ENCODE measurements around the gene DEPDC1B.
"Not testable (repeated sequence)": the region's sequence is repeated elsewhere in the genome, so short reads cannot be mapped to it uniquely, and the experiment has no call there.

DEPDC1B gene

DNA sequence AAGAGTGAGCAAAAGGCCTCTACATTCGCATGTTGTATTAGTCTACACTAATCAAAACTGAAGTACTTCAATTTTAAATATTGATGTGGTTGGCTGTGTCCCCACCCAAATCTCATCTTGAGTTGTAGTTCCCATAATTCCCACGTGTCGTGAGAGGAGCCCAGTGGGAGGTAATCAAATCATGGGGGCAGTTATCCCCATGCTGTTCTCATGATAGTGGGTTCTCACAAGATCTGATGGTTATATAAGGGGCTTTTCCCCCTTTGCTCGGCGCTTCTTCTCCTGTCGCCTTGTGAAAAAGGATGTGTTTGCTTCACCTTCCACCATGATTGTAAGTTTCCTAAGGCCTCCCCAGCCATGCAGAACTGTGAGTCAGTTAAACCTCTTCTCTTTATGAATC is 112.7 kb downstream of the DEPDC1B start:
- not testable (repeated sequence) for H3K4me3 ChIP-seq (ENCODE audit: low read depth, low read length)

DNA sequence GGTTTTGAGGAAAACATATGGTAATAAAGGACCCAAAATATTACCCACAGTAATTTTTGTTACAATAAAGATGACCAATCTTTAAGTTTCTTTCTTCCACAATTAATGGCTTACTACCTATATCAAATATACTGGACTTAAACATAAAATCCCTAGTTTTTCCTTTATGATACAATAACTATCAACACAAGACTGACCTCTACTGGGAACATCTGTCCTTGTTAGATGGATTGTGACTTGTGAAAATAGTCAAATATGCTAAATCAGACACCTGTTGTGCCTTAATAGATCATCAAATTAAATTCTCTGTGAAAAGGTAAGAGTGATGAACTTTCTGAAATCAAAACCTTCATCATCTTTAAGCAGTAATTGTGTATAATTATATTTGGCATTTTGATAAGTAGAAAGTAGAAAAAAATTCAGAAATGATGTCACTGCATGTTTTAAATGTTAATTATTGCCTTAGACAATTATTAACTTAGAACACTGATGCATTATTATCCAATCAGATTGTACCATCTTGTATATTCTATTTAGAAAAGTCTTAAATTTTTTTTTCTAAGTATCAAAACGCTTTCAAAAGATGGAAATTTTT is 113.6 kb downstream of the DEPDC1B start:
- H3K4me3 ChIP-seq (ENCODE audit: low read depth, low read length), result no peak overlapping the region

DNA sequence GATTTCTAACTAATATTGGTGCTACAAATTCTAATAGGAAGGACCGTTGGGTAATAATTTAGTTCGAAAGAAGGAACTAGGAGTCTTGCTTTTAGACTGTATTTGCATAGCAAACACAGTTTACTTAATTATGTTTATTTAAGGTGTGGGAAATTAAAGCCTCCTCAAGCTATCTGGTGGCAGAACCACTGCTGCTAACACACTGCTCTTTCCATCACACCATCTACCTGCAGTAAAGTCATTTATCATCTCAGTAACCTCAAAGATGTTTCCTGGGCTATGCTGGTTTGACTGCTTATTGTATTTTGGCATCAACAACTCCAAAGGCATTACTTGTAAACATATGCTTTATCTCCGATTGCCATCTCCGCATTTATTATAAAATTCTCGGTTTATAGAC is 114.3 kb downstream of the DEPDC1B start:
- H3K4me3 ChIP-seq (ENCODE audit: low read depth, low read length), result no peak overlapping the region

DNA sequence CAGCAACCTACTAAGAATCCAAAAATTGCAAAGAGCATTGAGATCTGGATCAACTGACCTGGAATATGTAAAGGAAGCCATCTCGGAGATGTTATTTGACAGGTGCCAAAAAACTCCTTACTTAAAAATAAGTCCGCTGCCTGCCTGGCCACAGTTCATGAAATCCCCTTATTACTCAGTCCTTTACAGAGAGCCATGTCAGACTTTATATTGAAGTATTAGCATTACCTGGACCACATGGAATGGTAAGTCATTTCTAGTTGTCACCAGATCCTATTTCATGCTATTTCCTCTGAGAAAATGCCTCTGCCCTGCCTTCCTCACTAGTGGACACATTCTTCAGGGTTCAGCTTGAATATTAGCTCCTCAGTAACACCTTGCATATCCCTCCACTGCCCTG is 115.7 kb downstream of the DEPDC1B start:
- no peak overlapping the region for H3K4me3 ChIP-seq (ENCODE audit: low read depth, low read length)

DNA sequence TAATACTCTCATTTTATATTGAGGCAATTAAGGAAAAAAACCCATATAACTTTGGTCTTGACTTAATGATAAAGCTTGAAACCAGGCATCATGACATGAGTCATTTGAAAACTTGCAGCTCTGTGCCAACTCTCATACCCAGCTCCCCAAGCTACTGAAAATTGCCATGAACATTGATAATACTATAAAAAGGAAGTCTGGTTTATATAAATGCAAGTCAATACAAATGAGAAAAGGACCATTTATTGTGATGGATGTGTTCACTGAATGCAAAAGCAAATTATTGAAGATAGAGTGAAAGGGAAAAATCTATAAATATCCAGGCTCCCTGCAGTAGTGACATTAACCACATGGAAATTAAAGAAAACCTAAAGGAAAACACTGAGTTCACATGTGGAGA is 116.3 kb downstream of the DEPDC1B start:
- no peak overlapping the region for H3K4me3 ChIP-seq (ENCODE audit: low read depth, low read length)

DNA sequence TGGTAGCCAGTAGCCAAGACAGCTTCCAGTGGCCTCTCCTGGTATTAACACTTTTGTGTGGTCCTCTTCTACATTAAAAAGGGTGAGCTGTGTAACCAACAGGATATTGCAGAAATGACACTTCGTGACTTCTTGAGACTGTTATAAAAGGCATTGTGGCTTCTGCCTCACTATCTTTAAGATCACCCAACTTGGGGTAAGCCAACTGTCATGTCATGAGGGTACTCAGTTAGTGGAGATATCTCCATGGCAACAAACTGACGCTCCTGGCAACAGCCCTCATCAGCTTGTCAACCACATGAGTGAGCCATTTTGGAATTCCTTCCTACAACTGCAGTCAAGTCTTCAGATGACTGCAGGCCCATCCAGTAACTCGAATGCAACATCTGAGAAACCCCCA is 121.7 kb downstream of the DEPDC1B start:
- H3K4me3 ChIP-seq (ENCODE audit: low read depth, low read length), result no peak overlapping the region

DNA sequence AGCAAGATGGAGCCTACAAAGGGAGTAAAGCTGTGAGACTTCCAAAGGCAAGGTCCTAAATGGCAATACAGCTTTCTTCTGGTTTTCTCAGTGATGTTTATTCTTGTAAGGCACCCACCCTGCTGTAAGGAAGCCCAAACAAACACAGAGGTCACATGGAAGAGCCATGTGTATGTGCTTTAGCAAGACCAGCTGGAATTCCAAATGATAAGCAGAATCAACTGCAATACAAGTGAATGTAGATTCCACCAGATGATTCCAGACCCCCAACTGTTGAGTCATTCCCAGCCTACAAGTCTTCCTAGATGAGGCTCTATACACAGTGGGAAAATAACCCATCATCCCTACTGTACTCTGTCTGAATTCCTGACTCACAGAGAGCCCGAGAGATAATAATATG is 122.8 kb downstream of the DEPDC1B start:
- no peak overlapping the region for H3K4me3 ChIP-seq (ENCODE audit: low read depth, low read length)

DNA sequence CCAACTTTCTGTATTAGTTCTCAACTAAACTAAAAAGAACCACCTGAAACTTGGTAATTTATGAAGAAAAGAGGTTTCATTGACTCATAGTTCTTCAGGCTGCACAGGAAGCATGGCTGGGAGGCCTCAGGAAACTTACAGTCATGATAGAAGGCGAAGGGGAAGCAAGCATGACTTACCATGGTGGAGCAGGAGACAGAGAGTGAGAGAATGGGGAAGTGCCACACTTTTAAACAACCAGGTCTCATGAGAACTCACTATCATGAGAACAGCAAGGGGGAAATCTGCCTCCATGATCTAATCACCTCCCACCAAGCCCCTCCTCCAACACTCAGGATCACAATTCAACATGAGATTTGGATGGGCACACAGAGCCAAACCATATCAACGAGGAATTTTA is 123.5 kb downstream of the DEPDC1B start:
- no peak overlapping the region for H3K4me3 ChIP-seq (ENCODE audit: low read depth, low read length)

DNA sequence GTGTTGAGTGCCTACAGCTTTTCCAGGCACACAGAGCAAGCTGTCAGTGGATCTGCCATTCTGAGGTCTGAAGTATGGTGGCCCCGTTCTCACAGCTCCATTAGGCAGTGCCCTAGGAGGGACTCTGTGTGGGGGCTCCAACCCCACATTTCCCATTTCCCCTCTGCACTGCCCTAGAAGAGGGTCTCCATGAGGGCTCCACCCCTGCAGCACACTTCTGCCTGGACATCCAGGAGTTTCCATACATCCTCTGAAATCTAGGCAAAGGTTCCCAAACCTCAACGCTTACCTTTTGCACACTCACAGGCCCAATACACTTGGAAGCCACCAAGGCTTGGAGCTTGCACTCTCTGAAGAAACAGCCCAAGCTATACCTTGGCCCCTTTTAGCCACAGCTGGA is 131.3 kb downstream of the DEPDC1B start:
- H3K4me3 ChIP-seq (ENCODE audit: low read depth, low read length), result no peak overlapping the region

DNA sequence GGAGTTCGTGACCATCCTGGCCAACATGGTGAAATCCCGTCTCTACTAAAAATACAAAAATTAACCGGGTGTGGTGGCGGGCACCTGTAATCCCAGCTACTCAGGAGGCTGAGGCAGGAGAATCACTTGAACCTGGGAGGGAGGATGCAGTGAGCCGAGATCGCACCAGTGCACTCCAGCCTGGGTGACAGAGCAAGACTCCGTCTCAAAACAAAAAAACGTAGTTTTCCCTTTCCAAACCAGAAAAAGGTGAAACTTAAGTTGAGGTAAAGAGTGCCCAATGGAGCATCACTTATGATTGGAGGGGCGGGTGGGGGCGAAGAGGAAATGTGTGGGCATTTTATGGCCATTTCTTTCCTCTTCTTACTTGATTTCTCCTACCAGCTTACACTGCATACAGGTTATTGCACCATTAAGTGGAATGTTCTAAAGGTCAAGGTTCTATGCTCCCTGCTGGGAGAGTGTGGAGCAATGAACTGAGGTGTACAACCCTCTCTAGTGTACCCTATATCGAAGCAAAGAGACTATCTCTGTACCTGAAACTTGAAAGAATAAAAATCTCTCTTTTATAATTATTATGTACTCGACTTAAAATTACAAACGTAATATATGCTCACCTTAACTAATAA is 136.2 kb downstream of the DEPDC1B start:
- H3K4me3 ChIP-seq (ENCODE audit: low read depth, low read length), result no peak overlapping the region

DNA sequence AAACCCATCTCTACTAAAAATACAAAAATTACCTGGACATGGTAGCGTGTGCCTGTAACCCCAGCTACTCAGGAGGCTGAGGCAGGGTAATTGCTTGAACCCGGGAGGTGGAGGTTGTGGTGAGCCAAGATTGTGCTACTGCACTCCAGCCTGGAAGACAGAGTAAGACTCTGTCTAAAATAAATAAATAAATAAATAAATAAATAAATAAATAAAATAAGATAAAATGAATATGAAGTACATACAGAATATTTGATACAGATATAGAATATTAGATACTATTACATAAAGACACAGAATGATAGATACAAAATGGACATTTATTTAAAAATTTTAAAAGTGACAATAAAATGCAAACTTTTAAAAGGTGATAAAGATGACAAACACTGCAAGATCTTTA is 146.7 kb downstream of the DEPDC1B start:
- not testable (repeated sequence) for H3K4me3 ChIP-seq (ENCODE audit: low read depth, low read length)

DNA sequence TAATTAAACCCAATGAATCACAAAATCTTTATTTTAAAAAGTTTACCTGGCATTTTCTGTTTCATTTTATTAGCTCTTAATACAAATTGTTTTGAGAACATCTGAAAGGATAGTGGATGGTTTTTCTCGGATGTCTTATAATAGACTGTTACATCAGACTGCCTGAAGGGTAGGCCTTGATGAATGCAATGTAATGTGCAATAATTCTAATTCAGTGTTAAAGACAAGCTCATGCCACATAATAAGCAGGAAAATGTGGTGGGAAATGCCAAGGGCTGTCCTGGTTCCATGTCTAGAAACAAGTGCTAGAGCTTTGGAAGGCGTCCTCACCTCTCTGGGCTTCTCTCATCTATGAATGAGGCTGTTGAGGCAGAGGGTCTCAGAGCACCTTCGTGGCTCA is 148.1 kb downstream of the DEPDC1B start:
- H3K4me3 ChIP-seq (ENCODE audit: low read depth, low read length), result no peak overlapping the region

DNA sequence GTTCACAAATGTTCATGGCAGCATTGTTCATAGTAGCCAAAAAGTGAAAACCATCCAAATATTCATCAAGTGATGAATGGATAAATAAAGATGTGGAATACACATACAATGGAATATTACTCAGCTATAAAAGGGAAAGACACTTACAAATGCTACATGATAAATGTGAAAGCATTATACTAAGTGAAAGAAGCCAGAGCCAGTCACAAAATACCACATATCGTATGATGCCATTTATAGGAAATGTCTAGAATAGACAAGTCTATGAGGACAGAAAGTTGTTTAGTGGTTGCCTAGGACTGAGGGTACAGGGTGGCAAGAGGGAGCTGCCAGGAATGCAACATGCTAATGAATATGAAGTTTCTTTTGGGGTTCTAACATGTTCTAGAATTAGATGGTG is 148.7 kb downstream of the DEPDC1B start:
- no peak overlapping the region for H3K4me3 ChIP-seq (ENCODE audit: low read depth, low read length)

DNA sequence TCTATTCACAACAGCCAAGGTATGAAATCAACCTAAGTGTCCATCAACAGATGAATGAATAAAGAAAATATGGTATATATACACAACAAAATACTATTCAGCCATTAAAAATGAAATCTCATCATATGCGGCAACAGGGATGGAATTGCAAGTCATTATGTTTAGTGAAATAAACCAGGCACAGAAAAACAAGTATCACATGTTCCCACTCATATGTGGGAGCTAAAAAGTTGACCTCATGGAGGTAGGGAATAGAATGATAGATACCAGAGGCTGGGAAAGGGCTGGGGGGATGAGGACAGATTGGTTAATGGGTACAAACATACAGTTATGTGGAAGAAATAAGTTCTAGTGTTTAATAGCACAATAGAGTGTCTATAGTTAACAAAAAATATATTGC is 149.7 kb downstream of the DEPDC1B start:
- H3K4me3 ChIP-seq (ENCODE audit: low read depth, low read length), result no peak overlapping the region

DNA sequence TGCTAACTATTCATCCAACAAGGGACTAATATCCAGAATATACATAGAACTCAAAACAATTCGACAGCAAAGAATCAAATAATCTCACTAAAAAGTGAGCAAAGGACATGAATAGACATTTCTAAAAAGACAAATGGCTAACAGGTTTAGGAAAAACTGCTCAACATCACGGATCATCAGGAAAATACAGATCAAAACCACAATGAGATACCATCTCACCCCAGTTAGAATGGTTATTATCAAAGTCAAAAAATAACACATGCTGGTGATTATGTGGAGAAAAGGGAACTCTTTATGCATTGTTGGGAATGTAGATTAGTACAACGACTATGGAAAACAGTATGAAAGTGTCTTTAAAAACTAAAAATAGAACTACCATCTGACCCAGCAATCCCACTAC is 150.1 kb downstream of the DEPDC1B start:
- no peak overlapping the region for H3K4me3 ChIP-seq (ENCODE audit: low read depth, low read length)

All from iPS-11a (cell line).